Measurements from ENCODE around the gene NBAS. TPM values are rescaled to one million over a fixed set of nuclear protein-coding genes. Genes with fewer than 3 reads are reported as not detected.

NBAS gene
- total and polyA plus RNA-seq, 12 donors: 26.4 to 79.1 (median 56.3) TPM

- intact Hi-C loops (cut with DNase I): no loop called here
- WGBS, 2 donors: 88 to 98% methylated on average over 5 of the region's 5 CpGs
- Histone ChIP-seq H3K4me3 (no peak overlapping the region), H3K27ac (no peak overlapping the region), H3K9me3 (no peaks in the 10 kb centered on the region), H3K4me1 (no peaks in the 10 kb centered on the region), H3K27me3 (no peaks in the 10 kb centered on the region), H3K36me3 (peaks cover 0 to 89% (median 19%) of the 10 kb centered on the region in 9 donors)
- TF ChIP-seq CTCF (IDR thresholded peaks at IDR 0.05): no peak
- DNase-seq: no peak
- no peak for ATAC-seq
These were observed 75.2 kb downstream of the NBAS start for GRCh38 chr2:15485949-15486348.

GRCh38 chr2:15481000-15481399, 80.1 kb downstream of the NBAS start:
- ATAC-seq (no peak), DNase-seq (no peak)
- Histone ChIP-seq H3K4me3 (no peak overlapping the region), H3K4me1 (no peaks in the 10 kb centered on the region), H3K27me3 (no peaks in the 10 kb centered on the region), H3K9me3 (no peaks in the 10 kb centered on the region), H3K36me3 (peaks cover 0 to 87% (median 18%) of the 10 kb centered on the region in 9 donors), H3K27ac (no peak overlapping the region)
- 98 to 100% methylated on average over 3 of the region's 3 CpGs for WGBS, 2 donors
- no peak for TF ChIP-seq CTCF (IDR thresholded peaks at IDR 0.05)
- intact Hi-C loops (cut with DNase I): no loop called here

GRCh38 chr2:15480552-15480951, 80.6 kb downstream of the NBAS start:
- Histone ChIP-seq H3K4me3 (no peak overlapping the region), H3K4me1 (no peaks in the 10 kb centered on the region), H3K36me3 (peaks cover 0 to 87% (median 18%) of the 10 kb centered on the region in 9 donors), H3K27me3 (no peaks in the 10 kb centered on the region), H3K27ac (no peak overlapping the region), H3K9me3 (no peaks in the 10 kb centered on the region)
- TF ChIP-seq CTCF (IDR thresholded peaks at IDR 0.05): no peak
- ATAC-seq: no peak
- intact Hi-C loops (cut with DNase I): no loop called here
- no peak for DNase-seq

GRCh38 chr2:15472876-15473275, 88.3 kb downstream of the NBAS start:
- intact Hi-C loops (cut with DNase I): no loop called here
- peaks cover 0 to 95% (median 16%) of the 10 kb centered on the region in 9 donors for H3K36me3 ChIP-seq

More at GRCh38 chr2:15472876-15473275, 88.3 kb downstream of the NBAS start:
- Histone ChIP-seq H3K9me3 (no peaks in the 10 kb centered on the region), H3K4me3 (no peak overlapping the region), H3K27me3 (no peaks in the 10 kb centered on the region), H3K4me1 (no peaks in the 10 kb centered on the region), H3K27ac (no peak overlapping the region)
- DNase-seq (no peak), ATAC-seq (no peak)
- no peak for TF ChIP-seq CTCF (IDR thresholded peaks at IDR 0.05)
- 93% methylated on average over 4 of the region's 4 CpGs for WGBS, 2 donors

All from heart right ventricle (tissue), 16 donors.